Endothelial cell of umbilical vein (primary cell): ENCODE data around the gene PNLDC1.

Experiments used
- CTCF ChIP-seq, 2 donors: IDR thresholded peaks; 1 replicate in 1 of 2; 2 replicates in 1 of 2; pipeline ENCODE4 v1.5.1; 2011; ENCODE audit warnings: low read length in 2 of 2, mild to moderate bottlenecking in 2 of 2, moderate library complexity in 2 of 2, control low read depth in 1 of 2, inconsistent platforms in 1 of 2, low read depth in 1 of 2; ENCODE audit not compliant: insufficient read depth in 1 of 2; ENCODE audit errors: extremely low read depth in 1 of 2
- EZH2 ChIP-seq: IDR thresholded peaks from 2 replicates; pipeline ENCODE4 v1.6.1; 2012; ENCODE audit warnings: borderline replicate concordance, low read depth, mild to moderate bottlenecking, moderate library complexity, low read length, inconsistent platforms; ENCODE audit not compliant: severe bottlenecking
- GATA2 ChIP-seq: IDR thresholded peaks from 2 replicates; pipeline ENCODE4 v1.7.0; 2011; ENCODE audit warnings: low read depth, mild to moderate bottlenecking, moderate library complexity, mixed read lengths, low read length; ENCODE audit not compliant: insufficient read length, insufficient read depth
- JUN ChIP-seq: IDR thresholded peaks from 2 replicates; pipeline ENCODE4 v1.6.1; 2011; ENCODE audit warnings: borderline replicate concordance, low read depth; ENCODE audit not compliant: insufficient read length, insufficient read depth
- MAX ChIP-seq: IDR thresholded peaks from 2 replicates; pipeline ENCODE4 v1.6.1; 2011; ENCODE audit not compliant: insufficient read depth, insufficient read length
- MYC ChIP-seq: IDR thresholded peaks from one replicate; pipeline ENCODE4 v1.6.1; 2011; ENCODE audit warnings: mild to moderate bottlenecking, low read depth, low read length
- POLR2A ChIP-seq: IDR thresholded peaks from 2 replicates; pipeline ENCODE4 v1.6.1; 2012; ENCODE audit warnings: low read depth, mild to moderate bottlenecking, control low read depth, low read length
- POLR2AphosphoS5 ChIP-seq: IDR thresholded peaks from 2 replicates; pipeline ENCODE4 v1.6.1; 2012; ENCODE audit warnings: low read depth, mild to moderate bottlenecking, control low read depth, low read length, moderate library complexity; ENCODE audit not compliant: insufficient read depth

- TF ChIP-seq POLR2A: no peak
- TF ChIP-seq EZH2: no peak
- no peak for TF ChIP-seq CTCF (IDR thresholded peaks at IDR 0.05; ENCODE audit: extremely low read depth in 1 of 2, insufficient read depth in 1 of 2, low read depth in 1 of 2, low read length in 2 of 2)
- no peak for TF ChIP-seq POLR2AphosphoS5
- TF ChIP-seq MYC: no peak
- no peak for TF ChIP-seq JUN
- TF ChIP-seq MAX: no peak
- no peak for TF ChIP-seq GATA2
Measured at GRCh38 chr6:159865226-159865920, 65.3 kb downstream of the PNLDC1 start.
